GM12892 (cell line): ENCODE data around the gene CACNA2D1.

Experiments
- DNase-seq: peaks from one replicate; pipeline ENCODE4 v3.0.0; 2011; ENCODE audit not compliant: insufficient read length
- FAIRE-seq: peaks from 2 replicates; lab custom pipeline; 2011; peaks lifted over from hg19 to GRCh38; lab: Jason Lieb, UNC
- POLR2A ChIP-seq: IDR thresholded peaks from 2 replicates; pipeline ENCODE4 v1.6.1; 2011; ENCODE audit warnings: low read depth, low read length, control low read depth
- POLR2AphosphoS5 ChIP-seq: IDR thresholded peaks from 2 replicates; pipeline ENCODE4 v1.6.1; 2011; ENCODE audit warnings: low read depth, low read length, control low read depth
- TAF1 ChIP-seq: IDR thresholded peaks from 2 replicates; pipeline ENCODE4 v1.6.1; 2011; ENCODE audit warnings: low read depth, mild to moderate bottlenecking, control low read depth, low read length, borderline replicate concordance

CACNA2D1 gene

DNA sequence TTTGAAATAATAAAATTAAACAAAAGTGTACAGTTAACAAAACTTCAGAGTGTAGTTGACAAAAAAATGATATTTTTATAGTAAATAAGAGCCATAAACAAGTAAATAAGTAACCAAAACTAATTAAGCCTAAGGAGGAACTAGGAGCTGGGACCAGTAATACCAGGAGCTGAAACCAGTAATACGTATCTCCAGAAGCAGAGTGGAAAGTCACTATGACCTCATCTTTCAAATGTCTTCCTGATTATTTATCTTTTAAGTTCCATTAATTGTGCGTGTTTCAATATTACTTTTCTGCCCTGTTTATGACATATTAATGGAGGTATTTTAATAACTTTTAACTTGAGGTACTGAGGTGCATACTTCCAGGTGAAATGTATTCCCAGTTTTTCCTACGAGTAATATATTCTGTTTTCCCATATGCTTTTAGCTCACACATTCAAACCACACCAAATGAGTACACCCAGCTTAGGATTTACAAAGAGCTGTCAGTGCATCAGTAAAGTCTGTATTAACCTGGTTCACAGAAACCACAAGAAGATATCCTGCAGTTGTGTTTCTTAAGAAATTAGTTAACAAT is 390.0 kb downstream of the CACNA2D1 start:
- DNase-seq (no peak), FAIRE-seq (no peak)
- TF ChIP-seq POLR2AphosphoS5 = no peak
- TF ChIP-seq TAF1 = no peak
- no peak for TF ChIP-seq POLR2A

DNA sequence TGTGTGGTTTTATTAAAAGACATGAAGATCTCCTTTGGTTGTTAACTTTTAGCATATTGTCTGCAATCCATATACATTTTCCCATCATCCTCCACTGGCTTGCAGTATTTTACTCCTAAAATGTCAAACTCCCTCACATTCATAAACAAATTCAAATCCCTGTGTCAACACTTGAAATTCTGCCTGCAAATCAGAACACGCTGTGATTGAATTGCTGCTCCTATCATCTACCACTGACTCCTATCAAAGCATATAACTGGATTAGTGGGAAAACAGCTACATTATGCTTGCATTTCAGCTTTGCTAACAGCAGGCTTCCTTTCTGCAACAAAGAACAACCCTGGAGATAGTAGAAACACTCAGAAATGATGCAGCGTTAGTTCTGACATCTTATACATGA is 392.0 kb downstream of the CACNA2D1 start:
- no peak for FAIRE-seq
- DNase-seq = no peak
- no peak for TF ChIP-seq POLR2AphosphoS5
- no peak for TF ChIP-seq POLR2A
- TF ChIP-seq TAF1 = no peak

DNA sequence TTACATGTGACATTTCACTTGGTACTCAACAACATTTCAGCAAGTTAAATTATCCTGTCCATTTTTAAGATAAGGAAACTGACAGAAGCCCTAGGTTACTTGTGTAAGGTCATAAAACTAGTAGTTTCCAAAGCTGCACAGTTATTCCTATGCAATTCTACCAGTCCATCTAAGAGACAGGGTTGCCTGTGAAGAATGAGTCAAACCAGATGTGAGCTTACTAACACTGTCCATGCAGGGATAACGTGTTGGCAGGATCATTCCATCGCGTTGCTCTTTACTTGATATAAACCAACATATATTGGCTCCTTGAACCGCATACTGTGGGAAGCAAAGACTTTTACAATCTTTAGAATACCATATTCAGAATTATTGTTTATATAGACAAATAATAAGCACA is 392.8 kb downstream of the CACNA2D1 start:
- TF ChIP-seq TAF1 (no peak), POLR2AphosphoS5 (no peak), POLR2A (no peak)
- DNase-seq = no peak
- no peak for FAIRE-seq

DNA sequence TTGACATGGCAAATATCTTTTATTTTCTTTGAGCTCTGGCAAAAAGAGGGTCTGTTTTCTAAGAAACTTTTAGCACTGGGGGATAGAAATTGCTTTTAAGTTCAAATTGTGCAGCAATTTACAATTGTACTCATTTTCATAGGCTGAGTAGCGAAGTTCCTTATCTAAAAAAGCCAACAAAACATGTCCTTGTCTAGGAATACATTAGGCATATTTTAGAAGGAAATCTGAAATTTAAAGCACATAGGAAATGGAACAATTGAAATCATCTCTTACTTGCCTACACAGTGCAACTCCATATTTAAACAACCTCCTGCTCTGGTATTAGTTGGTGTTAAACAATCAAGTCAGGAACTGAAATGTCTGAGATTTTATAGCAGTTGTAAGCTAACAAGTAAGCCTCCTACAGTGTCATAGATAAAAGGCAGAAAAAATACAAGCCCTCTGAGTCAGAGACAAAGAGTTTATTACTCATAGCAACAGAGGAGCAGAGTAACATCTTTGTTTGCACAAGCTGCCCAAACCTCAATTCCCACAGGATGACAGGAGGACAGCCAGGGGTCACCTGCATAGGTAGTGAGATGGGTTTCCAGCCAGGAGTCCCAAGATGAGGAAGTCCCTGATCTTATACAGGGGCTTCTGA is 393.6 kb downstream of the CACNA2D1 start:
- FAIRE-seq (no peak), DNase-seq (no peak)
- no peak for TF ChIP-seq POLR2AphosphoS5
- no peak for TF ChIP-seq TAF1
- TF ChIP-seq POLR2A = no peak

DNA sequence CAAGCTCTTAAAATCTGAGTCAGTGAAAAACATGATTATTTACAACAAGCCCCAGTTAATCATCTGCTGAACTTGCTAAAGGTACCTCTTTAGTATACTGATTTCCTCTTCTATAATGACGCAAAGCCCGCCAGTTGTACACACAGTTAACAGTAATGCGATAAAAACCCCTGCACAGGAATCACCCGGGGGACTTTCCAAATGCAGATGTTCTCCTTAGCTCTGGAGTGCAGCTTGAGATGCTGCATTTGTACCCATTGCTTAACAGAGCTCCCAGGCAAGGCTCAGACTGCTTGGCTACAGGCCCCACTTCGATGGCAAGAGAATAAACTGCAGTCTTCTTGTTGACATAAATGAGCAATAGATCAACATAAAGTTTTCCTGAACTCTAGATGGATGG is 394.1 kb downstream of the CACNA2D1 start:
- FAIRE-seq (no peak), DNase-seq (no peak)
- TF ChIP-seq POLR2A = no peak
- TF ChIP-seq TAF1 = no peak
- no peak for TF ChIP-seq POLR2AphosphoS5

DNA sequence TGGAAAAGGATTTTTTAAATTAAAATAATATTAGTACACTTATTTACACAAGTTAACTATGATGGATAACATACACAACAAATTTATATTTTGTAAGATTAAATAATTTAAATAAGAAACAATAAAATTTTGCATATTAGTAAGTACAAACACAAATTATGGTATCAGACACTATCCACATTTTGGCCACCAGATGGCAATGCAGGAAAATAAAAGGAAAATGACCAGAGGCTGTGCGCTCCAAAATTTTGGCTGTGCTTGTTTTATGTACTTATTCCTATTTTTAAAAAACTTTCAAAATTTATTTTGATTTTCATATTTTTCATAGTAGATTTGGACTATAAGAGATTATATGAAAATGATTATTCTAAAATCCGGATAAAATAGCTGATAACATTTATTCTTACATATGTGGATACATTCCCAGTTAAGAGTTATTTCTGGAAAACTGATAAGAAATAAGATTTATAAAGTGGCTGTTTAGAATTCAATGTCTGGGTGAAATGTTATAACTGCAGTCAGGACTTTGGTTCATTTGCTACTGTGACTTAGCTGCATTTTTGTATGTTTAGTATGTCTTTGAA is 399.0 kb downstream of the CACNA2D1 start:
- no peak for DNase-seq
- no peak for FAIRE-seq

DNA sequence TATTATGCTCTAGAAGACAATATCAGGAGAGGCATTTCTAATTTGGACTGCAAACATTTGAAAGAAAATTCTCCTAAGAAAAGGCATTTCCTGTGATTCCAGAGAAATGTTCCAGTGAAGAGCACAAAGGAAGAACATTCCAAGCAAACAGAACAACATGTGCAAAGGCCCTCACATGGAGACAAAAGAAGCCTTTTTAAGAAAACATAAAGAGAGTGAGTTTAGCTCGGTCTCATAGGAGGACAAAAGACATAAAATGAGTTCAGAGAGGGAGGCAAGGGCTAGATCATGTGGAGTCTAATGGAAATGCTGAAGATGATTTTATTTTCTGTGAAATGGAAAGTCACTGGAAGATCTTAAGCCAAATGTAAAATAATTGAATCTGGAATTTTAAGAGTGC is 404.0 kb downstream of the CACNA2D1 start:
- no peak for TF ChIP-seq TAF1
- no peak for TF ChIP-seq POLR2A
- no peak for TF ChIP-seq POLR2AphosphoS5
- DNase-seq = no peak
- FAIRE-seq = no peak

More for the DNA sequence above, 399.0 kb downstream of the CACNA2D1 start:
- no peak for TF ChIP-seq POLR2A
- TF ChIP-seq POLR2AphosphoS5 = no peak
- no peak for TF ChIP-seq TAF1

DNA sequence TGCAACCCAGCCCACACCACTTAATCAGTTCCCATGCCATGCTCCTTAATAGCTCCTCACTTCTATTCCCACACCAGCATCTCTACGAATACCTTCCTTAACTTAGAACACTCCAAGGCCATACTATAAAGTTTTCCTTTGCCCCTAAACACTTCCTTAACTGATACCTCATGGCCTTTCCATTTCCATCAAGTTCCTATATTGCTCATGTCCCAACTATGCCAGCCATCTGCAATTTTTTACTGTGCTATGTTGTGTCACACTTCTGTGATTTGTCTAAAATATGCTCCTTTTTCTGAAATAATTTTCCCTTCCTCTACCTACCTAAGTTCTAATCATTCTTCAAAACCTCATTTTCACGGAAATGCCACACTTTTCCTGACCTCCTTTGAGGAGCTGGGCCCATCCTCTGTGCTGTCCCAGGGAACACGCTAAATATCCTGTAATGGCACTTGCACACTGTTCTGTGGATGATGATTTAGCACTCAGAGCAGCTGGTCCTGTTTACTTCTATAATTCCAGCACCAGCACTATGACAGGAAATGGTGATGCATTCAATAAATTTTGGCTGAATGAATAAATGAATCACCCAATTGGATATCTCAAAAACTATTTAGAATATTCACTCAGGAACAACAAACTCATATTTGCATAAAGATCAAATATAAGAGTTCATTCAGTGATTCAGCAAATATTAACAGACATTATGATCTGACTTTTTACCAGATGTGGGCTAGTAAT is 407.3 kb downstream of the CACNA2D1 start:
- TF ChIP-seq TAF1 (no peak), POLR2A (no peak), POLR2AphosphoS5 (no peak)
- FAIRE-seq = no peak

DNA sequence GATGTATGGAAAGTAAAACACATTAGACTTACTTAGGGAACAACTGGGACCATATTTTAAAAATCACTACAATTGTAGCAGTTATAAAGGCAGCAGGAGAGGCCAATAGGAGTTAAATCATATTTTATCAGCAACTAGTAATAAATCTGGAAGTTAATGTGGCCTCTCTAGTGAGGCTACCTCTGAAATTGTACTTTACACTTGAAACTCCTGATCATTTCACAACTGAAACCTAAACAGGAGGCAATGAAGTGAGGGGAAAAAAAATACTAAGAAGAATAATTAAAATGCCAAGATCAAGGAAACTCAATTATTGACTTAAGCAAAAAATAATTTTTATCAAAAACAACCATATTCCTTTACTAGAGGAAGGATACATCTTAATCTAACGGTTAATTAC is 408.1 kb downstream of the CACNA2D1 start:
- DNase-seq (no peak), FAIRE-seq (no peak)
- TF ChIP-seq TAF1 = no peak
- no peak for TF ChIP-seq POLR2AphosphoS5
- no peak for TF ChIP-seq POLR2A

More for the DNA sequence above, 407.3 kb downstream of the CACNA2D1 start:
- no peak for DNase-seq

DNA sequence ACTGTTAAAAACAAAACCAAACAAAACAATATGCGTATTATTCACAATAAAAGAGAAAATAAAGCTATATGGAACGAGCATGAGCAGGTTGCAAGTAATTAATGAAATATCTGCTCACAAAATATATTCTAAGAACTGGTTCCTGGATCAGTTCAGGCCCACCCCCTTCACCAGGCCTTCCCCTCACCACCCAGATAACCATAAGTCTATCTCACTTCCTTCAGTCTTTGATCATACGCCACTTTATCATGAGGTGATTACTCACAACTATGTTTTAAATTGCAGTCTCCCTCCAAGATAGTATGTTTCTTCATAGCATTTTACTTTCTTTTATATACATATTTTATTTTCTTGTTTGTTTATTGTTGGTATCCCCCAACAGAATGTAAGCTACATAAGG is 410.7 kb downstream of the CACNA2D1 start:
- FAIRE-seq = no peak
- no peak for TF ChIP-seq POLR2A
- no peak for TF ChIP-seq TAF1
- TF ChIP-seq POLR2AphosphoS5 = no peak
- DNase-seq = no peak

DNA sequence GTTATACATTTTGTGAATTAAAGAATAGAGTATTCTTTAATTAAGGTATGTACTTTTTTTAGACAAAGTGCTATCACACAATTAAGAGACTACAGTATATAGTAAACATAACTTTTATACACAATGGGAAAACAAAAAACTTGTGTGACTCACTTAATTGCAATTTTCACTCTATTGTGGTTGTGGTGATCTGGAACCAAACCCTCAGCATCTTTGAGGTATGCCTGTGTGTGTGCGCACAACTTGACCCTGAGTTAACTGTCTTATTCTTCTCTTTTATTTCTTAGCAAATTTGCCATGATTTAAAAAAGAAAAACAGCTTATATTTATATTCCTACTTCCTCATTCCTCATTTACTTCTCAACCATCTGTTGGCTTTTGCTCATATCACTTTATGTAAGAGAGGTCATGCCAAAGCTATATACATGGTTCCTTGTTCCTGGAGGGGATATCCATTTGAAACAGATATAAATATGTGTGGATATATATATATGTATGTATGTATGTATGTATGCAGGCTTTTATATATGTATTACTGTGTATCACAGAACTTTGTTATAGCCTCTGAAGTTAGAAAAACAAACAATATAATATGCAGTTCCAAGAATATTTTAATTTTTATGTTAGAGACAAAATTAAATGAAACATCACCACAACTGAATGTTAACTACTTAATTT is 414.2 kb downstream of the CACNA2D1 start:
- FAIRE-seq (no peak), DNase-seq (no peak)
- TF ChIP-seq POLR2A = no peak
- no peak for TF ChIP-seq POLR2AphosphoS5
- no peak for TF ChIP-seq TAF1
